Mesenchymal stem cell (in vitro differentiated cells and primary cell): ENCODE data around the gene CD37.

Experiments used
- DNase-seq: peaks from one replicate; pipeline ENCODE4 v3.0.0-alpha.2; 2013
- H2AFZ ChIP-seq: one replicate; pipeline ENCODE4 v1.6.1; 2013; ENCODE audit warnings: low read depth, mild to moderate bottlenecking, control low read depth, inconsistent platforms, low read length, moderate library complexity
- H2AK5ac ChIP-seq: 2 replicates; pipeline ENCODE4 v1.6.1; 2013; ENCODE audit warnings: low read length, moderate library complexity, mild to moderate bottlenecking, inconsistent platforms; ENCODE audit not compliant: severe bottlenecking
- H2BK120ac ChIP-seq: one replicate; pipeline ENCODE4 v1.6.1; 2013; ENCODE audit warnings: low read depth, mild to moderate bottlenecking, inconsistent platforms, low read length, moderate library complexity
- H2BK12ac ChIP-seq, 2 experiments: one replicate each; pipeline ENCODE4 v1.6.1; 2013; ENCODE audit warnings: inconsistent platforms in 2 of 2, low read length in 2 of 2, mild to moderate bottlenecking in 2 of 2, moderate library complexity in 2 of 2, control low read depth in 1 of 2
- H2BK15ac ChIP-seq: one replicate; pipeline ENCODE4 v1.6.1; 2013; ENCODE audit warnings: mild to moderate bottlenecking, low read depth, inconsistent platforms; ENCODE audit not compliant: poor library complexity, severe bottlenecking
- H2BK5ac ChIP-seq: 2 replicates; pipeline ENCODE4 v1.6.1; 2013; ENCODE audit warnings: low read depth, mild to moderate bottlenecking, low read length, control low read depth, inconsistent platforms; ENCODE audit not compliant: poor library complexity, severe bottlenecking
- H3K14ac ChIP-seq, 2 experiments: one replicate each; pipeline ENCODE4 v1.6.1; 2013; ENCODE audit warnings: inconsistent platforms in 2 of 2, low read length in 2 of 2, control low read depth in 1 of 2, mild to moderate bottlenecking in 1 of 2, moderate library complexity in 1 of 2
- H3K18ac ChIP-seq, 2 experiments: one replicate each; pipeline ENCODE4 v1.6.1; 2013; ENCODE audit warnings: inconsistent platforms in 2 of 2, low read length in 2 of 2, control low read depth in 1 of 2, low read depth in 1 of 2, mild to moderate bottlenecking in 1 of 2
- H3K23ac ChIP-seq, 2 experiments: one replicate each; pipeline ENCODE4 v1.6.1; 2013; ENCODE audit warnings: inconsistent platforms in 2 of 2, low read length in 2 of 2, mild to moderate bottlenecking in 2 of 2, moderate library complexity in 2 of 2, control low read depth in 1 of 2
- H3K27ac ChIP-seq: 2 replicates; pipeline ENCODE4 v1.5.1; 2013; ENCODE audit warnings: mild to moderate bottlenecking, moderate library complexity, low read length, control low read depth, inconsistent platforms; ENCODE audit not compliant: poor library complexity, severe bottlenecking
- H3K27me3 ChIP-seq, 2 experiments: 2 replicates each; pipeline versions ENCODE4 v1.6.1 to v1.7.0; 2013; ENCODE audit warnings: low read length in 2 of 2, mild to moderate bottlenecking in 2 of 2, moderate library complexity in 2 of 2, control low read depth in 1 of 2, inconsistent platforms in 1 of 2; ENCODE audit not compliant: control insufficient read depth in 1 of 2, insufficient read depth in 1 of 2
- H3K36me3 ChIP-seq, 2 experiments: 2 replicates each; pipeline versions ENCODE4 v1.6.1 to v1.7.0; 2013; ENCODE audit warnings: low read length in 2 of 2, control low read depth in 1 of 2, inconsistent platforms in 1 of 2, low read depth in 1 of 2, mild to moderate bottlenecking in 1 of 2; ENCODE audit not compliant: insufficient read depth in 2 of 2, control insufficient read depth in 1 of 2
- H3K4ac ChIP-seq, 2 experiments: one replicate each; pipeline ENCODE4 v1.6.1; 2013; ENCODE audit warnings: inconsistent platforms in 2 of 2, low read length in 2 of 2, mild to moderate bottlenecking in 2 of 2, moderate library complexity in 2 of 2, control low read depth in 1 of 2, low read depth in 1 of 2
- H3K4me1 ChIP-seq: 2 replicates; pipeline ENCODE4 v1.6.1; 2013; ENCODE audit warnings: low read depth, low read length, control low read depth; ENCODE audit not compliant: control insufficient read depth, insufficient read depth
- H3K4me2 ChIP-seq: 2 replicates; pipeline ENCODE4 v1.6.1; 2013; ENCODE audit warnings: low read length, mild to moderate bottlenecking, inconsistent platforms; ENCODE audit not compliant: poor library complexity, severe bottlenecking
- H3K4me3 ChIP-seq, 2 experiments: 2 replicates each; pipeline versions ENCODE4 v1.5.1 to v1.7.0; 2013; ENCODE audit warnings: low read length in 2 of 2, mild to moderate bottlenecking in 2 of 2, control low read depth in 1 of 2, low read depth in 1 of 2; ENCODE audit not compliant: insufficient read depth in 1 of 2
- H3K79me1 ChIP-seq: replicated peaks from 2 replicates; pipeline ENCODE4 v1.6.1; 2013; ENCODE audit warnings: mild to moderate bottlenecking, control low read depth, low read length, inconsistent platforms; ENCODE audit not compliant: poor library complexity, severe bottlenecking
- H3K9ac ChIP-seq: 2 replicates; pipeline ENCODE4 v1.7.0; 2013; ENCODE audit warnings: mild to moderate bottlenecking, low read length, moderate library complexity
- H3K9me3 ChIP-seq: 2 replicates; pipeline ENCODE4 v1.7.0; 2013; ENCODE audit warnings: mild to moderate bottlenecking, low read length; ENCODE audit not compliant: control insufficient read depth
- H4K8ac ChIP-seq: one replicate; pipeline ENCODE4 v1.6.1; 2013; ENCODE audit warnings: inconsistent platforms, mild to moderate bottlenecking, low read length, moderate library complexity
- H4K91ac ChIP-seq: one replicate; pipeline ENCODE4 v1.6.1; 2013; ENCODE audit warnings: mild to moderate bottlenecking, low read length, inconsistent platforms
- WGBS: methylation state at CpG from one replicate; pipeline ENCODE4 v1.1.7; 2013; ENCODE audit warnings: mixed read lengths; 5-methylcytosine and 5-hydroxymethylcytosine counted together

CD37 gene

GRCh38 chr19:49364083-49364737, 29.0 kb downstream of the CD37 start:
- peak overlapping the region; percentile 86 for H2BK120ac ChIP-seq
- H3K4me3 ChIP-seq, result peak overlapping the region in 1 of 2 experiments; percentile 54
- H3K79me1 ChIP-seq, result peaks cover 5% of the 10 kb centered on the region
- peak overlapping the region; percentile 38 for H2AK5ac ChIP-seq
- no peak overlapping the region for H3K14ac ChIP-seq
- H2BK5ac ChIP-seq, result no peak overlapping the region
- H2AFZ ChIP-seq, result peak overlapping the region; percentile 66
- no peak overlapping the region for H3K4ac ChIP-seq
- H4K91ac ChIP-seq, result no peak overlapping the region
- H3K9me3 ChIP-seq, result peaks cover 6% of the 10 kb centered on the region
- peaks cover 16% of the 10 kb centered on the region for H3K4me1 ChIP-seq
- H3K27me3 ChIP-seq, result no peaks in the 10 kb centered on the region
- 82% methylated on average over 27 of the region's 27 CpGs for WGBS
- peak overlapping the region; percentile 32 for H3K9ac ChIP-seq
- H3K18ac ChIP-seq, result peak overlapping the region; percentile 37 to 66
- peak overlapping the region; percentile 44 for H3K4me2 ChIP-seq
- no peak for DNase-seq
- no peak overlapping the region for H3K23ac ChIP-seq
- peak overlapping the region; percentile 35 for H4K8ac ChIP-seq
- H2BK12ac ChIP-seq, result no peak overlapping the region
- peaks cover 4 to 8% of the 10 kb centered on the region in 2 experiments for H3K36me3 ChIP-seq
- H2BK15ac ChIP-seq, result no peak overlapping the region
- H3K27ac ChIP-seq, result peak overlapping the region; percentile 39

- H4K8ac ChIP-seq, result no peak overlapping the region
- no peak overlapping the region for H3K14ac ChIP-seq
- no peak overlapping the region for H2BK15ac ChIP-seq
- no peak overlapping the region for H3K4me2 ChIP-seq
- no peak overlapping the region for H4K91ac ChIP-seq
- no peak overlapping the region for H2BK120ac ChIP-seq
- H3K4me3 ChIP-seq, result no peak overlapping the region
- no peak overlapping the region for H2BK5ac ChIP-seq
- no peak overlapping the region for H3K23ac ChIP-seq
- H3K27me3 ChIP-seq, result no peaks in the 10 kb centered on the region
- no peak overlapping the region for H3K4ac ChIP-seq
- no peak overlapping the region for H3K9ac ChIP-seq
- no peaks in the 10 kb centered on the region for H3K36me3 ChIP-seq
- no peak overlapping the region for H3K27ac ChIP-seq
- peaks cover 4% of the 10 kb centered on the region for H3K4me1 ChIP-seq
- no peak overlapping the region for H2AK5ac ChIP-seq
- H3K9me3 ChIP-seq, result peaks cover 23% of the 10 kb centered on the region
- no peaks in the 10 kb centered on the region for H3K79me1 ChIP-seq
- DNase-seq, result no peak
- no peak overlapping the region for H3K18ac ChIP-seq
- no peak overlapping the region for H2AFZ ChIP-seq
- H2BK12ac ChIP-seq, result no peak overlapping the region
These were observed 30.9 kb downstream of the CD37 start for GRCh38 chr19:49366110-49366509.

GRCh38 chr19:49368711-49369358, 33.6 kb downstream of the CD37 start:
- no peak overlapping the region for H2BK12ac ChIP-seq
- no peak overlapping the region for H4K91ac ChIP-seq
- no peak overlapping the region for H3K27ac ChIP-seq
- no peak overlapping the region for H4K8ac ChIP-seq
- no peak for DNase-seq
- no peaks in the 10 kb centered on the region for H3K79me1 ChIP-seq
- H3K36me3 ChIP-seq, result no peaks in the 10 kb centered on the region
- no peak overlapping the region for H3K9ac ChIP-seq
- WGBS, result 93% methylated on average over 5 of the region's 5 CpGs
- no peak overlapping the region for H2AK5ac ChIP-seq
- H3K14ac ChIP-seq, result no peak overlapping the region
- peaks cover 23% of the 10 kb centered on the region for H3K9me3 ChIP-seq
- H2BK120ac ChIP-seq, result no peak overlapping the region
- no peak overlapping the region for H3K18ac ChIP-seq
- peaks cover 1% of the 10 kb centered on the region for H3K4me1 ChIP-seq
- H2BK5ac ChIP-seq, result no peak overlapping the region
- H3K4me3 ChIP-seq, result no peak overlapping the region
- no peak overlapping the region for H2AFZ ChIP-seq
- no peak overlapping the region for H3K23ac ChIP-seq
- H3K27me3 ChIP-seq, result peaks cover 0 to 3% of the 10 kb centered on the region in 2 experiments
- H3K4ac ChIP-seq, result no peak overlapping the region
- no peak overlapping the region for H3K4me2 ChIP-seq
- no peak overlapping the region for H2BK15ac ChIP-seq

GRCh38 chr19:49371184-49371583, 36.0 kb downstream of the CD37 start:
- Histone ChIP-seq H3K4me2 (no peak overlapping the region), H2BK120ac (no peak overlapping the region), H3K9me3 (peaks cover 23% of the 10 kb centered on the region), H2BK5ac (no peak overlapping the region), H4K8ac (no peak overlapping the region), H3K27ac (no peak overlapping the region), H3K9ac (no peak overlapping the region), H3K4me1 (no peaks in the 10 kb centered on the region), H4K91ac (no peak overlapping the region), H3K79me1 (no peaks in the 10 kb centered on the region), H3K27me3 (peaks cover 9 to 11% of the 10 kb centered on the region in 2 experiments), H2AK5ac (no peak overlapping the region), H3K23ac (no peak overlapping the region), H3K14ac (no peak overlapping the region), H3K4ac (no peak overlapping the region), H2BK12ac (no peak overlapping the region), H3K4me3 (no peak overlapping the region), H2BK15ac (no peak overlapping the region), H3K36me3 (no peaks in the 10 kb centered on the region), H2AFZ (no peak overlapping the region), H3K18ac (no peak overlapping the region)
- 48% methylated on average over 2 of the region's 3 CpGs for WGBS
- no peak for DNase-seq
